Cortex of kidney (tissue), 1 donor: ENCODE results near the gene GPR146.

ENCODE experiments used
- DNase-seq: peaks from one replicate; lab custom pipeline; 2025; lab: John Stamatoyannopoulos, UW

The GPR146 gene

GRCh38 chr7:1106063-1106792, 61.9 kb downstream of the GPR146 start:
- DNase-seq: no peak

- DNase-seq: no peak
Measured at GRCh38 chr7:1106793-1107421, 62.6 kb downstream of the GPR146 start.

GRCh38 chr7:1108264-1108920, 64.0 kb downstream of the GPR146 start:
- DNase-seq: no peak
